Germinal center (tissue), 1 donor: Measurements from ENCODE around the gene C19orf44.
A peak's percentile ranks its signal among the peaks of the same experiment; 100 is the strongest.

Experiments
- DNase-seq: peaks from one replicate; pipeline ENCODE4 v3.0.0; 2012; ENCODE audit warnings: mixed read lengths, low spot score

C19orf44 gene

DNA sequence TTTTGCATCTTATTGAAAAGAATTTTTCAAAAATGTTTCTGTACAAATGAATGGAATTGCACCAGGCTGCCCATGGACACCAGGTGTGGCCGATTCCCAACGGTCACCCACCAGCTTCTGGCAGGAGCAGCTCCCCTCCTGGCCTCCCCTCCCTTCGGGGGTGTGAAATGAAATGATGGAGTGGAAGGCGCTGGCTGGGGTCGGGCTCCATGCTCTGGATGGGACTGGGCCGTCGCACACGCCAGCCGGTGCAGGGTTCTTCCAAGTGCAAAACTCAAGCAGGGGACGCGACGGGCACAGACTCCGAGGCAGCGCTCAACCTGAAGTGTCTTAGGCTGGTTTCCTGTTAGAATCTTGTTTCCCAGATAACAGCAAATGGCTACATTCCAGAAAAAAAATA lies 21.9 kb downstream of the C19orf44 start:
- DNase-seq, result no peak

DNA sequence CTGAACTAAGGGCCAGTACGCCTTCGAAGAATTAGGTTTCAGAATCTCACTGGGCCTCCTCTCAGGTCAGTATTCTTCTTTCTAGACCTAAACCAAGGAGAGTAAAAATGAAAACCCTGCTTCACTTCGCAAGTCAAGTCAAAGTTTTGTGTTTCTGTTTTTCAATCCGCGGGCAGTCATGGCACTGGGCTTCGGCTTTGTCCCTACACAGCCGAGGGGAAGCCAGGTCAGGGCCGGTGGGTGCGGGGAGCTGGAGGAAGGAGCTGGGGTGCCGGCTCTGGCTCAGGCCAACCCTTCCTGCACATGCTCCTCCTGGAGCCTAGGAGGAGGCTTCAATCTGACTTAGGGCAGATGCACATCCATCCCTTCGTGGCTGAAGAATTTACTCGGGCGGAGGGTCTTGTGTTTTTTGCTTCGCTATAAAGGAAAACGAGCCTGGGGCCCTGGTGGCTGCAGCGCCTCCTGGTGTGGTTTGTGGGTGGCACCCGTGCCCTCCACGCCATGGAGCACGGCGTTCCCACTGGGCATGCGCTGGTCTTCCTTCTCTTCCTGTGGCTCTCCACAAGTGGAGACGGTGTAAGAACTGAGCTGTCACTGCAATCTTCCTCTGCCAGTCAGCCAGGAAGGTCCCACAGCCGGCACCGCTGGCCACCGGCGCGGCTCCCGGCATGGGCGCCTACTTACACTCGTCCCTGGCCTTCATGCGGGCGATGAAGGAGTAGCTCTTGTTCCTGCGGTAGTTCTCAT lies 22.5 kb downstream of the C19orf44 start:
- no peak for DNase-seq

DNA sequence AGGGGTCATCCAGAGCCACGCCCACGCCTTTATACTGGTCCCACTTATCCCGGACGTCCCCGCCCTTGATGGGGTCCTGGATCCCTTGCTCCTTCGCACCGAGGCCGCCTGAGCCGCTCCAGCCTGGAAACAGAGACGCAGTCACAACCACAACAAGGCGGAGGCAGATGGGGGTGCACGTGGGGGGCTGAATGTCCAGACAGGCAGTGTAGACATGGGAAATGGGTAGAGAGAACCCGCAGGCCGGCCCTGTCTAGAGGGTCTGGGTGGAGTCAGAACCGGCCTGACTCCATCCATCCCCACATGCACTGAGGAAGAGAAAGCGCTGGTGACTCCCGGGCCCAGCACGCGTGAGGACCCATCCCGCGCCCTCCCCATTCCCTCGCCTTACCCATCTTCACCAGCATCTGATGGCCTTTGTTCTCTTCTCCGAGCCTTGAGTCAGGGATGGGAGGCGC lies 23.1 kb downstream of the C19orf44 start:
- DNase-seq, result no peak

DNA sequence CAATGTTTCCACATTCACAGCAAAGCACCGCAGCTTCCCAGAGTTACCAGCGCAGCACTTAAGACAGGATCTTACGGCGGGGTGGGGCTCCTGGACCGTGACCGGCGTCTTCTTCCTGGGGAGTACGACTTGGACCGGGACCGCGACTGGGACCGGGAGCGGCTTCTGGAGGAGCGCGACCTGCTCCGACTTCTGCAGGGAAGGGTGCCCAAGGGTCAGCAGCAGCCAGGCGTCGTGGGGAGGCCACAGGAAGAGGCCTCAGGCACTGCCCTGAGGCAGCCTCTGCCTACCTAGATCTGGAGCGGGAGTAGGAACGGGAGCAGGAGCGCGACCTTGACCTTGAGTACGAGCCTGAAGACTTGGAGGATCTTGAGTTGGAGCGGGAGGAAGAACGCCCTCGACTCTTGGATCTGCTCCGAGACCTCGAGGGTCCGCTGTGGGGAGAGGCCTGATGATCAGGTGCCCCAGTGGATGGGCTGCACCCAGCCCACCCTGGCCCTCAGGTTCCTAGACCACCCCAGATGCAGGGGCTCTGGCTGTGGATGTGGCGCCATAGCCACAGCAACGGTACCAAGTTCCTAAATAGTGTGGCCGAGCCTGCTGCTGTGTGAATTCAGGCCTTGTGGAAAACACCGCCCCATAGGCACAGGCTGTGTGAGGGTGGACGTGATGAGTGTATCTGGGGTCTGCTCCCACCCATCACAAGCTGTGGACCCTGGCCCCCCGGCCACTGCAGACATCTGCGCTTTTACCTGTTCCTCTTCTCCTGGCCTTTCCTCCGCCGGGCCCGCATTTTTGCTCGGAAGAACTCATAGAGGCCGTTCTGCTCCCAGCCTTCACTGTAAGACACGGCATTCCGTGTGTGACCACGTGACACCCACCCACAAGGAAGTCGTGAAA lies 24.1 kb downstream of the C19orf44 start:
- DNase-seq, result no peak

DNA sequence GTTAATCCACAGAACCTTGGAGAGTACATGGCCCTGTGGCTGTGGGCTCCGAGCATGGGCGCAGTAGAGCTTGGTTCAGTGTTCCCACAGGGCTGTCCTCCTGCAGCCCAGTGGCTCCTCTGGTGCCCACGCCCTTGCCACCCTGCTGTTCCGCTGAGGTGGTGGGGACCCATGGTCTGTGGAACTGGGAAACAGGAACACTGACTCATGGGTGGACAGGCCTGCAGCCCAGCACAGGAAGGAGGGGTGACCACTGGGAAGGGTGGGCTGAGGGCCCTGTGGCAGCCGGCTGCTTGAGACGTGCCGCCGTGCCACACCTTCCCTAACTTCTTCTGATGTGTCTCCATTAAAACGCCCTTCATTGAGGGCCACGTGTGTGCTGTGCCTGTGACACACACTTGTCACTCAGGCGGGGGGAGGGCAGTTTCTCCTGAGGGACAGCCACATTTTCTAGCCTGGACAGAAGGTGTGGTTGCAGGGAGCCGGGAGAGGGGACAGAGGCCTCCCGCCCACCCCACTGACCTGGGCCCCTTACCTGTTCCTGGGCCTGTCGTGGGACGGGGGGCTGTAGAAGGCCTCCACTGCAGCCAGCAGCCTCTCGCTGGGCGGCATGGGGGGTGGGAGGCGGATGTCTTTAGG lies 24.9 kb downstream of the C19orf44 start:
- DNase-seq, result no peak

DNA sequence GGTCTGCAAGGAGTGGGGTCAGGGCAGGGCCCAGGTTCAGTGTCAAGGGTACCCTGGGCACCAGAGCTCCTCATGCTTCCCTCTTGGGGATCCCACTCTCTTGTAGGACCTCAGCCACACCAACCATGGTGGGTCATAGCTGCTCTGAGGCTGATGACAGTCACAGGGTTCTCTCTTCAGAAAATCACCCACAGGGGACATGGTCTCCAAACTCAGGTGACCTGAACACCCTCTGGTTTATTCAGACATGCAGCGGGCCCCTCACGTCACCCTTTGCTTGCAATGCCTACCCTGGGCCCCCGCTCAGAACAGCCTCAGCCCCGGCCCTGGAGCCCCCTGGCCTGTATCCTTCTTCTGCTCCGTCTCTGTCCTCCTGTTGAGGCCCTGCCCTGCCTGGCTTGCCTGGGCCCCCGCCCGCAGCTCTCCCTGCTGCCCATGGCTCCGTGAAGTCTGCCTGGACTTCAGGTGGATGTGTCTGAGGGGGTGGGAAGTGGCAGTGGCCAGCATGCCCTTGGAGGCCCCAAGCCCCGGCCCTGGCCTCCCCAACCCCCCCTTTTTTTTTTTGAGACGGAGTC lies 25.6 kb downstream of the C19orf44 start:
- DNase-seq, result no peak

DNA sequence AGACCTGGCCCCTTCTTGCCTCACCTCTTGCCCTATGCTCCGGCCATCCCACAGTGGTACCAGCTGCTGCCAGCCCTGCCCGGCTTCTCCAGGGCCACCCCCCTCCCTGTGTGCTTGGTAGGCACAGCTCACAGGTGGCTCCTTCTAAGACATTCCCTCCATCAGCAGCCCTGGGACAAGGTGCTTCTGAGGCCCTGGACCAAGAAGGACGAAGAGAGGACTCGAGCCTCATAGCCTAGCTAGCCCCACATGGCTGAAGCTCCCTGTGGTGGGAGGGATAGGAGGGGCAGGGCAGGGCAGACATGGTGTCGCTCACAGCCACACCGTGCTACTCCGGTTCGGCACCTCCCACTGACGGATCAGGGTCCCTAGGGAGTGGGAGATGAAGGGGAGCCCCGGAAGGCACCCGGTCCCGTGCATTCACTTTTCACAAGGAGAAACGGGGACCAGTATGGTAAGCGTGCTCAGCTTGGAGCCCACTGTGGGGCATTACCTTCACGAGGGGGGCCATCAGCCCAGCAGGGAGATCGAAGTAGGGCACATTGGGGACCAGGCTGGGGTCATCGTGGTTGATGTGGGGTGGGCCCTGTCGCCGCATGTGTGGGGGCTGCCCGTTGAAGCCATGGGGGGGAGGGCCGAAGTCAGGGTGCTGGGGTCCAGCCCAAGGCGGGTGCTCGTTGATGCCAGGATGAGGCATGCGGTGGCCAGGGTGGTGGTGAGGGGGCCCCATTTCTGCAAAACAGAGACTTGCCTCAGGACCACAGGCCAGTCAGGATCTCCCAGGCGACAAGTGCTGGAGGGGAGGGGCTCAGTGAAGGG lies 26.6 kb downstream of the C19orf44 start:
- no peak for DNase-seq

DNA sequence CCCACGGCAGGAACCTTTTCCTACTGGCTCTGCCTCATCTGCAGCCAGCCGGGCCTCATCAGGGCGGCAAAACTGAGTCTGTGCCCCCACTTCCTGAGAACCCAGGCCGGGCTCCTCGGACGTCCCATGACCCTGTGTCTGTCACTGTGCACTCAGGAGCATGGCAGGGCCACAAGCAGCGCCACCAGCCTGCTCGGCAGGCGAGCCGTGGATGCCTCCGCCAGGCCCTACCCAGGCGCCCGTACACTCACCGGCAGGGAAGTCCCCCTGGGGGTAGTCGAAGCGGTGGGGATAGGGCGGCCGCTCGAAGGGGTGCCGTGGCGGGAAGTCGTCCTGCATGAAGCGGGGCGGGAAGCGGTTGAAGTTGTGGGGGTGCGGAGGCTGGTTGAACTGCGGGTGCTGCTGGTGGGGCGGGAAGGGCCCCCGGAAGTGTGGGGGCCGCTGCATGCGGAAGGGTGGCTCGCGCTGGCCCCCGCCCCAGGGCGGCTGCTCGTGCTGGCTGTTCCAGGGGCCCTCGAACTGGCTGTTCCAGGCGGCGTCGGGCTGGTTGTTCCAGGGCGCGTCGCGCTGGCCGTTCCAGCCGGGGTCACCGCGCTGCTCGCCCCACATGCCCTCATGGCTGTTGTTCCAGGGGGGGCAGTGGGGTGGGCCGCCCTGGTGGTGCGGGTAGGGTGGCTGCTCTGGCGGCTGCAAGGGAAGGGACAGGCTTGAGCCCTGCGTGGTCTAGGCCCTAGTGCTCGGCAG lies 29.0 kb downstream of the C19orf44 start:
- no peak for DNase-seq

DNA sequence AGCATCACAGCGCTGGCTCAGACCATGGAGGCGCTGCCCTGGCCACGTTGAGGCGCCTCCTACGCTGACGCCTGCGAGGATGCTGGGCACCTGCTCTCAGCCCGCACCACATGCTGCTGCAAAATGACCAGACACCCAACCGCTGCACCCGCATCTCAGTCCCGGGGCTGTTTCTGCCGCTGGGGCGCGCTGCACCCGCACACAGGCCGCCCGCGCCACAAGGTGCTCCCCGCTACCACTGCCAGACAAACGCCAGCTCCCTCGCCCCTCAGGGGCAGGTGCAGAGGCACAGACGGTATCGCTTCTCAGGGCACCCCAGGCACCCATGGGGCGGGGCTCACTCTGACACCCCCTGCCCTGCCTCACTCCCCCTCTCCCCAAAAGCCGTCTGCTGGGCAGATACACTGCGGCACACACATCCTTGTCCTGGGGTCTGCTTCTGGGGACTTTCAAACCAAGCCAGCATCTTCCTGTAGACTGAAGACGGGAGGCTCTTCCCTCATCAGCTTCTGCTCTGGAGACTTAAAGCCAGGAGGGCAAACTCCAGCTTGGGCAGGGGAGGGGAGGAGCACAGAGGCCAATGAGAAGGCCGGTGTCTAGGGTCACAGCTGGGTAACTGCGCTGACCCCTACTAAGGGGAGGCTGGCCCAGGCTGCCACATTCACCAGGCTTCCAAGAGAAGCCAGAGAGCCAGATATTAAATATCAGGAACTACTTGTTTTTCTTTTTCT lies 29.7 kb downstream of the C19orf44 start:
- no peak for DNase-seq

DNA sequence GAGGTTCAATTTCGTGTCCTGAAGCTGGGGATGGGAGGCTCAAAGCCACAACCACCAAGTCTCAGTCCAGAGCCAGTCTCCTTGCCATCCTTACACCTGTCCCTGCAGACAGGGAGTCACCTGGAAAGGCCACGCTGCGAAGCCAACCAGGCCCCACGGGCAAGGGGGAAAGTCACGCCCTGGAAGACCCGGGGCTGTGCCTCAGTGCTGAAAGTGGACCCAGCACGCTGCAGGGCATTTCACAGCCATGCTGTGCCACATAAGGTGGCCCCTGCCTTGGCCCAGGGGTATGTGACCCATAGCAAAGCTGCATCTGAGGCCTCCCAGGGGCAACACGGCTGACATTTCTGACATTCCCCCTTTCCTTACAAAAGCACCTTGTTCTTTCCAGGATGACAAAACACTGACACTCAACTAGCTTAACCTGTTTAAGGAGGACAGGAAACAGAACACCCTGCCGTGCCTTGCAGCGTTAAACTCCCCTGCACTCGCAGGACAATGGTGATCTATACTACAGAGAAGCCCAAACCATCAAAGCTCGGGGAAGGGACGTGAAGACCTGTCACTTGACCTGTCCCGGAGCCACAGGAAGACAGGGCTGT lies 31.2 kb downstream of the C19orf44 start:
- no peak for DNase-seq

DNA sequence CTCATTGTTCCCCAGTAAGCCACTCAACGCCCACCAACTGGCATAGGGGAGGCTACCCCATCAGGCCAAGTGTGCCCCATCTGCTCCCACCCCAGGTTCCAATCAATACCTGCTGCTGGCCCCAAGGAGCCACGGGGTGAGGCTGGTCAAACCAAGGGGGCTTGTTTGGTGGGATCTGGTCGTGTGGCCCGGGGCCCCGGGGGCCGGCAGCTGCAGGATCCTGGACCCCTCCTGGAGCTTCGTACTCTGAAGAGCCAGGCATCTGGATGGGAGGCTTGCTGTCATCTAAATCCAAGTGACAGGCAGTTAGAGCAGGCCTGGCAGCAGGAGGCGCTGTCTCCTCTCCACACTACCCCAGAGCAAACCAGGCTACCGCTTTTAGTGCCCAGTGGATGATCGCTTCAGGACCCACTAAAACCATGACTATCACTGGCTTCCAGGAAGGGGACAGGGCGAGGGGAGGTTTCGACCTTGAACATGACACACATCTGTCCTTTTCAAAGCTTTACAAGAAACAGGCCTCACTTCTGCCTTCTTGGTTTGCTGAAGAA lies 31.9 kb downstream of the C19orf44 start:
- peak; percentile 26 for DNase-seq

DNA sequence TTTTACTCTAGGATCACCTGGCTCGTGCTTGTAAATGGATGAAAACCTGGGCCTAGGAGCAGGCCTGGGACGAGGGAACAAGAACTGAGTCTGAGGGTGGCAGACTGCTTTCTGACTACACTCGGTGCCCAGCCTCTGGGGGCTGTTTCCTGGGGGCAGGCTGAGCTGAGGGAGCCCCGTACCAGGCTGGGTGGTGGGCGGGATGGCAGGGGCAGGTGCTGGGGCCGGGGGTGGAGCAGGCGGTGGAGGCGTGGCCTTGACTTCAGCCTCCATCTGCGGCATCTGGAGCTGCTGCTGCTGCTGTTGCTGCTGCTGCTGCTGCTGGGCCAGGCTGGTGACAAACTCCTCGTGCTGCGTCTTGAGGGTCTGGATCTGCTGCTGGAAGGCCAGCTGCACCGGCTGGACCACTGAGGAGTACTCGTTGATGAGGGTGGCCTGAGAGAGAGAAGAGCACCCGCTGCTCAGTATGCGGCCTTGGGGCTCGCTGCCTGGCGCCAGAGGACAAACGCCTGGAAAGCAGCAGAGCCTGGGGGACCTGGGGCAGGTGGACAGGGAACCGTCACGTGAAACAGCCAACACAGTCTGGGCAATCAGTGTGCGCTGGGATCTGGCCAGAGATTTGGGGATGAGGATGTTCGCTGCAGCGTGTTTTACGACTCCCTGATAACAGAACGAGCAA lies 33.4 kb downstream of the C19orf44 start:
- no peak for DNase-seq

DNA sequence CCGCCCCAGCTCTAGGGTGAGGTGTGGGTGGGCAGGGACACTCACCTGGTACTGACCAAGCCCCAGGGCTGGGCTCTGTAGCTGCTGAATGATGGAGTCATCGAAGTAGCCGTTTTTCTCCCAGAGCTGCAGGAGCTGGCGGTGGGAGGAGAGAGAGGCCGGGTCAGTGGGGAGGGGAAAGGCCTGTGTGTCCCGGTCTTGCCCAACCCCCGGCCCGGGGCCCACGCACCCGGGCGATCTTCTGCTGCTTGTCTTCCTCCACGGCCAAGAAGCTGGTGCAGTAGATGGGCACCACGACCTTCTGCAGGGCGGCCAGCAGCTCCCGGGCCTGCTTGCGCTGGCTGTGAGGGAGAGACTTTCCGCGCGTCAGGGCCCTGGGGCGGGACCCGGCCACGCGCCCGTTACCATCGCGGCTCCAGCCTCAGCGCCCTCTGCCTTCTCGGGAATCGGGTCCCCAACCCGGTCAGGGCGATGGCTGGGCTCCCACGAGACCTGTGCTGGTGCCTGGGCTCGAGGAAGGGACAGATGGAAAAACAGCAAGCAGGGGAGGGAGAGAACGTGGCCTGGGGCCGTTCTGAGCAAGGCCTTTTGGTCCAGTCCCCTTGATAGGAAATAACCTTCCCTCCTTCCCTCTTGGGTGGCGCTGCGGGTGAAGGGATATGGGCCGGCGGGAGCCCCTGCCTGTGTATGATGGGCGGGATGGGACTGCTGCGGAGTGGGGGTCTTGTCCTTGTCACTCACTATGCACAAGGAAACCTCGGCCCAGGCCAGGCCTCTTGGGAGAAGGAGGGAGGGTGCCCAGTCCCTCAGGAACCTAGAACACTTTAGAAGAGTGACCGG lies 34.6 kb downstream of the C19orf44 start:
- DNase-seq, result no peak

DNA sequence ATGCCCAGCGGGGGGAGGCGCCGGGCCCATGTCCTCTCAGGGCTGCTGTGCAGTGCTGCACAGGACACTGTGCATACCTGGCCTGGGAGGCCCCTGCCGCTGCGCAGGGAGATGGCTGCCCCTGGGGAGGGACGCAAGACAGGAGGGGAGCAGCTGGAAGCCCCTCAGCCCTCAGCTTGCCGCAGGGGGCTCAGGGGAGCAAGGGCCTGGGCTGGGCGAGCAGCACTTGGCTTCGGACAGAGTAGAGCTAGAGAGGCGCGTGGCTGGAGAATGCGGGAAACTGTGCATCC lies 35.1 kb downstream of the C19orf44 start:
- DNase-seq, result no peak

DNA sequence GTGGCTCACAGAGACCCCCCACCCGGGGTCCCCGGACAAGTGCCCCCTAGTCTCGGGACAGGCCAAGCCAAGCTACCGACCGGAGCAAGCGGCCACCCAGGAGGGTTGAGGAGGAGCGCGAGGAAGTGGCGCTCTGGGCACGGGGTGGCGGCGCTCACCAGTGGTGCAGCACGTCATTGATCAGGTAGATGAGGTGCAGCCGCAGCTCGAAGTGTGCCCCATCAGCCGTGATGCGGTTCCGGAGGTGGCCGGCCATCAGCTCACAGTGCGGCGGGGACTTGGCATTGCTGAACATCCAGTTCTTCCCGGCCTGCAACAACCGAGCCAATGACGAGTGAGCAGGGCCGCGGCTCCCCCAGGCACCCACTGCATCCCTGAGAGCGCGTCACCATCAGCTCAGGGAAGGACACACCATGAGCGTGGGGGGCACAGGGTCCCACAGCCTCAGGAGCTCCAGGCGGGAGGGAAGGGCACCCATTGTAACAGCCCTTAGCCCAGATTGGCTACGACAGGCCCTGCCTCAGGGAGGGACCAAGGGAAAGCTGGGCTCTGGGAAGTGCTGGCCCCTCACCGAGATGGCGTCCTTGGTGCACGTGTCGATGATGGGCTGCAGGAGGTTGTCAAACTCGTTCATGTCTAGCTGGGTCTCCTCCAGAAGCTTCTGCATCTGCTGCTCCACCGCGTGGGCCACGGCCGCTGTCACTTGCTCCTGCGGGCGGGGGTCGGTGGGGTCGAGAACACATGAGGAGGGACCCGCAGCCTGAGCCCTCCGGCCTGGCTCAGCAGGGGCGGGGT lies 36.4 kb downstream of the C19orf44 start:
- no peak for DNase-seq

DNA sequence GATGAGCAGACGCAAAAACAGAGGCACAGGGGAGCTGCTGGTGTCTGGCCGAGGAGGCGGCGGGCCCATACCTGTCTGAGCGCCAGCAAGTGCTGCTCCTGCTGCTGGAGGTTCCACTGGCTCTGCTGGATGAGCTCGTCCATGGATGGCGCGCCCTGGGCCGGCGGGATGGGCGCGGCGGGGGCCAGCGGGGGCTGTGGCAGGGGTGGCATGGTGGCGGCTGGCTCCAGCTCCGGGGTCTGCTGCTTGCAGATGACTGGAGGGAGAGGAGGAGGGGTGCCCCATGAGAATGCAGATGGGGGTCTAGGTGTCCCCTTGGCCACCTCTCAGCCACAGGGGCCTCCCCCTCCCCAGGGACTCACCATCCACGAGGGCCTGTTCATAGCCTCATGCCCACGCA lies 39.2 kb downstream of the C19orf44 start:
- no peak for DNase-seq

DNA sequence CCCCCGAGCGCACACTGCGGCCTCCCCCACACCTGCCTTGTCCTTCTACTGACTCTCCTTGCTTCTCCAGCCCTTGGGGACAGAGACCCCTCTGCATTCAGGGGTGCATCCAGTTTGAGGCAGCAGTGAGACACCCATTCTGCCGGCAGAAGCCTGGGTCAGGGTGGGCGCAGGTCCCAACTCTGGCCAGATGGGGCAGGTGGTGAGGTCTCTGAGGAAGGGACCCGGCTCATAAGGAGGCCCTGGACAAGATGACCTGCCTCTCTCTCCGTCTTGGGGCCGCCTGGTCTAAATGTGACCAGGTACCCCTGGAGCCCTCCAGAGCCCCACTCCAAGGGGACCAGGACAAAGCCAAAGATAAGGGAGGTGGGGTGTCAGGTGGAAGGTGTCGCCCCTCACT lies 39.9 kb downstream of the C19orf44 start:
- no peak for DNase-seq
